Naive thymus-derived CD4-positive, alpha-beta T cell (primary cell): Measurements from ENCODE around the gene CALCOCO2. TPM values are rescaled to one million over a fixed set of nuclear protein-coding genes. Genes with fewer than 3 reads are reported as not detected.
"Not testable (repeated sequence)": the region's sequence is repeated elsewhere in the genome, so short reads cannot be mapped to it uniquely, and the experiment has no call there.

Experiments used
- ATAC-seq: fragments of 150-1000 bp; cut with Tn5 transposase; 2 replicates; pipeline ENCODE4 v1.10.0; 2021; ENCODE audit warnings: mild to moderate bottlenecking, moderate library complexity
- CTCF ChIA-PET: fragments of 350-600 bp; sonication (Branson Sonifier 250); formaldehyde crosslinking; loops from one replicate; lab custom pipeline; 2021; ENCODE audit warnings: antibody characterized with exemption; lab: Charles Lee
- POLR2A ChIA-PET: fragments of 350-600 bp; sonication (Branson Sonifier 250); formaldehyde crosslinking; loops from one replicate; lab custom pipeline; 2021; ENCODE audit warnings: antibody characterized with exemption, inconsistent platforms; lab: Charles Lee
- DNase-seq, 9 donors: peaks; one replicate each; pipeline versions ENCODE4 v3.0.0 to v3.0.0-alpha.2; 2020 to 2022; ENCODE audit warnings: mixed read lengths in 1 of 9
- H3K27ac ChIP-seq: one replicate; pipeline ENCODE4 v1.7.0; 2013; ENCODE audit warnings: mild to moderate bottlenecking, low read depth, low read length, moderate library complexity
- H3K27me3 ChIP-seq, 2 donors: one replicate each; pipeline ENCODE4 v1.7.0; 2013; ENCODE audit warnings: low read length in 2 of 2, mild to moderate bottlenecking in 2 of 2, moderate library complexity in 2 of 2; ENCODE audit not compliant: control insufficient read depth in 2 of 2, insufficient read depth in 2 of 2
- H3K36me3 ChIP-seq, 3 experiments: 1 replicate in 2 of 3; 2 replicates in 1 of 3; pipeline ENCODE4 v1.7.0; 2013; ENCODE audit warnings: low read length in 3 of 3, mild to moderate bottlenecking in 3 of 3, moderate library complexity in 1 of 3; ENCODE audit not compliant: insufficient read depth in 3 of 3, control insufficient read depth in 2 of 3
- H3K4me1 ChIP-seq, 2 donors: one replicate each; pipeline ENCODE4 v1.7.0; 2013; ENCODE audit warnings: low read length in 2 of 2, mild to moderate bottlenecking in 2 of 2, moderate library complexity in 1 of 2; ENCODE audit not compliant: control insufficient read depth in 2 of 2, insufficient read depth in 2 of 2
- H3K4me3 ChIP-seq: 2 replicates; pipeline ENCODE4 v1.7.0; 2013; ENCODE audit warnings: mild to moderate bottlenecking, low read length
- H3K9me3 ChIP-seq, 3 experiments: 1 replicate in 2 of 3; 2 replicates in 1 of 3; pipeline ENCODE4 v1.7.0; 2013; ENCODE audit warnings: low read length in 3 of 3; ENCODE audit not compliant: control insufficient read depth in 2 of 3
- H3K27ac Mint-ChIP-seq, 9 donors: one replicate each; pipeline ENCODE4 v1.8.0; 2020 to 2022; ENCODE audit warnings: mixed read lengths in 9 of 9, mild to moderate bottlenecking in 8 of 9, moderate library complexity in 5 of 9, inconsistent platforms in 2 of 9
- H3K27me3 Mint-ChIP-seq, 5 donors: one replicate each; pipeline ENCODE4 v1.8.0; 2021 to 2022; ENCODE audit warnings: mixed read lengths in 5 of 5, mild to moderate bottlenecking in 1 of 5
- H3K36me3 Mint-ChIP-seq, 5 donors: one replicate each; pipeline ENCODE4 v1.8.0; 2020 to 2022; ENCODE audit warnings: mixed read lengths in 5 of 5, mild to moderate bottlenecking in 3 of 5, inconsistent platforms in 1 of 5
- H3K4me1 Mint-ChIP-seq, 7 donors: one replicate each; pipeline ENCODE4 v1.8.0; 2020 to 2022; ENCODE audit warnings: mixed read lengths in 7 of 7, mild to moderate bottlenecking in 3 of 7, inconsistent platforms in 1 of 7
- H3K4me3 Mint-ChIP-seq, 10 donors: one replicate each; pipeline ENCODE4 v1.8.0; 2020 to 2022; ENCODE audit warnings: mild to moderate bottlenecking in 10 of 10, mixed read lengths in 10 of 10, moderate library complexity in 6 of 10, inconsistent platforms in 2 of 10
- H3K9me3 Mint-ChIP-seq, 11 donors: one replicate each; pipeline ENCODE4 v1.8.0; 2020 to 2022; ENCODE audit warnings: mixed read lengths in 11 of 11, mild to moderate bottlenecking in 4 of 11, inconsistent platforms in 1 of 11, moderate library complexity in 1 of 11
- intact Hi-C, 2 donors: fragments of 100-400 bp; cut with micrococcal nuclease; formaldehyde crosslinking; loops; one replicate each; pipeline ENCODE4 v1.15.1; 2023
- polyA plus RNA-seq, 2 donors: library from polyadenylated mRNA; unstranded; fragments of 300-500 nt; fragmentation: Illumina TruSeq; gene quantifications; one replicate each; pipeline ENCODE4 v1.2.3, GENCODE V29; 2021
- total RNA-seq, 6 experiments: library from RNA in 5 of 6; stranded (reverse) in 5 of 6; gene quantifications; 1 replicate in 5 of 6; 2 replicates in 1 of 6; pipeline ENCODE4 v1.2.3 and lab custom pipeline; 2021 to 2026

Gene CALCOCO2
- total and polyA plus RNA-seq, 7 experiments from 2014 or later = 129 to 208 (median 157) TPM

DNA sequence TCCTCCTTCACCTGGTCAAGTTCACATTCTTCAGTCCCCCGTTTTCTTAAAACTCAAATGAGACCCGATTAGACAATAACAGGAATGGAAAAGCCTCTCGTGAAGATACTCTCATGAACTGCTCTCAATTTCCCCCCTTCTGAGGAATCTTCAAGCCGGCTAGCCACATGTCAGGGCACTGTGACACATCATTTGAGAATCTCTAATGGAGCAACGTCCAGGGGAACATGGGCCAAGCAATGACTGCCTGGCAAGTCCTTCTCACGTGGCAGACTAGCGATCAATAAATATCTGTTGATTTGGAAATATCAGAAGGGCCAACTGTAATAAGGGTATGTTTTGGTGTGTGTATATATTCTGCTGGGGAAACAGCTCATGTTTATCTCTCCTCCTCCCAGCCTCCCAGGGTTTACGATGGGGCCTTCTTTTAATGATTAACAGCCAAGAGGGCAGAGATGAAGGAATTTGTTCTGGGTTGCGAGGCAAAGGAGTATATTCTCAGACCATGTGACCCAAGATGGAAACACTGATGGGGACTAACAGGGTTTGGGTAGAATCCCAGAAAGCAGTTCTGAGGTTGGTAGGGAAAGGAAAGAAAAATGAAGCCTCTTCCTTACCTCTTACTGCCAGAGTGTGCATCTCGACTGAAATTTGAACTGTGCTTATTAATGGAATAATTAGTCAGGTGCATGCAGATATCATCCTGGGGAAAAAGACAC, 35.2 kb upstream of the CALCOCO2 start:
- H3K27ac Mint-ChIP-seq = no peak overlapping the region
- H3K4me1 ChIP-seq = no peaks in the 10 kb centered on the region
- no peaks in the 10 kb centered on the region for H3K9me3 Mint-ChIP-seq
- no peak for DNase-seq
- no peak for ATAC-seq
- H3K36me3 ChIP-seq = no peaks in the 10 kb centered on the region
- peaks cover 2 to 6% of the 10 kb centered on the region in 2 donors for H3K27me3 ChIP-seq
- H3K36me3 Mint-ChIP-seq = no peaks in the 10 kb centered on the region
- ChIA-PET CTCF (interaction anchor here (1.0 to 1.3 kb wide), 2 partner anchors 10 to 83 kb away, joined by 3 to 6 read pairs; no protein-coding TSS in a partner anchor), POLR2A (no interaction called here)
- no peak overlapping the region for H3K4me3 Mint-ChIP-seq
- no peak overlapping the region for H3K4me3 ChIP-seq
- intact Hi-C loops = no loop called here
- peaks cover 0 to 20% (median 0%) of the 10 kb centered on the region in 7 donors for H3K4me1 Mint-ChIP-seq
- peaks cover 37 to 61% (median 39%) of the 10 kb centered on the region in 5 donors for H3K27me3 Mint-ChIP-seq
- H3K27ac ChIP-seq = no peak overlapping the region
- no peaks in the 10 kb centered on the region for H3K9me3 ChIP-seq

- H3K4me1 ChIP-seq, H3K27ac Mint-ChIP-seq, POLR2A ChIA-PET, DNase-seq, H3K4me3 Mint-ChIP-seq, H3K36me3 Mint-ChIP-seq, ATAC-seq, H3K27me3 ChIP-seq, H3K36me3 ChIP-seq, H3K9me3 ChIP-seq, H3K9me3 Mint-ChIP-seq, H3K4me3 ChIP-seq, H3K27ac ChIP-seq, intact Hi-C loops: not testable (repeated sequence)
- CTCF ChIA-PET = interaction anchor here (0.5 to 1.3 kb wide), 3 partner anchors 9 to 127 kb away, joined by 3 to 6 read pairs (median 3); no protein-coding TSS in a partner anchor
- H3K27me3 Mint-ChIP-seq = peaks cover 35 to 63% (median 42%) of the 10 kb centered on the region in 5 donors
- H3K4me1 Mint-ChIP-seq = peaks cover 0 to 16% (median 0%) of the 10 kb centered on the region in 7 donors
Measured at GRCh38 chr17:48796163-48796522, 34.7 kb upstream of the CALCOCO2 start.

GRCh38 chr17:48799069-48799723, 31.6 kb upstream of the CALCOCO2 start:
- CTCF ChIA-PET = interaction anchor here (1.0 to 1.7 kb wide), 3 partner anchors 16 to 86 kb away, joined by 4 to 6 read pairs (median 5); no protein-coding TSS in a partner anchor
- no peak for ATAC-seq

GRCh38 chr17:48800626-48801217, 30.1 kb upstream of the CALCOCO2 start:
- Mint-ChIP-seq H3K27ac (no peak overlapping the region), H3K36me3 (no peaks in the 10 kb centered on the region), H3K4me3 (no peak overlapping the region), H3K27me3 (peaks cover 15 to 60% (median 32%) of the 10 kb centered on the region in 5 donors), H3K4me1 (peaks cover 0 to 4% (median 0%) of the 10 kb centered on the region in 7 donors), H3K9me3 (no peaks in the 10 kb centered on the region)
- intact Hi-C loops = no loop called here
- ATAC-seq (no peak), DNase-seq (no peak)
- Histone ChIP-seq H3K27ac (no peak overlapping the region), H3K36me3 (no peaks in the 10 kb centered on the region), H3K9me3 (no peaks in the 10 kb centered on the region), H3K4me3 (no peak overlapping the region), H3K27me3 (peaks cover 2 to 7% of the 10 kb centered on the region in 2 donors), H3K4me1 (no peaks in the 10 kb centered on the region)
- CTCF ChIA-PET = interaction anchor here (1.5 kb wide), 1 partner anchor 78 kb away, joined by 7 read pairs; no protein-coding TSS in a partner anchor
- POLR2A ChIA-PET = no interaction called here

More at GRCh38 chr17:48799069-48799723, 31.6 kb upstream of the CALCOCO2 start:
- Mint-ChIP-seq H3K4me3 (no peak overlapping the region), H3K27ac (no peak overlapping the region), H3K36me3 (no peaks in the 10 kb centered on the region), H3K27me3 (peaks cover 21 to 54% (median 28%) of the 10 kb centered on the region in 5 donors), H3K4me1 (no peaks in the 10 kb centered on the region), H3K9me3 (no peaks in the 10 kb centered on the region)
- Histone ChIP-seq H3K27me3 (peaks cover 2 to 7% of the 10 kb centered on the region in 2 donors), H3K4me3 (no peak overlapping the region), H3K36me3 (no peaks in the 10 kb centered on the region), H3K9me3 (no peaks in the 10 kb centered on the region), H3K4me1 (no peaks in the 10 kb centered on the region), H3K27ac (no peak overlapping the region)
- intact Hi-C loops = no loop called here
- POLR2A ChIA-PET = no interaction called here
- no peak for DNase-seq

GRCh38 chr17:48804936-48805411, 25.9 kb upstream of the CALCOCO2 start:
- ATAC-seq (peak; percentile 94), DNase-seq (peak; percentile 34 to 74 (median 61))
- H3K36me3 Mint-ChIP-seq = no peaks in the 10 kb centered on the region
- peaks cover 0 to 4% (median 0%) of the 10 kb centered on the region in 7 donors for H3K4me1 Mint-ChIP-seq
- H3K4me3 Mint-ChIP-seq = no peak overlapping the region
- H3K9me3 Mint-ChIP-seq = no peaks in the 10 kb centered on the region
- POLR2A ChIA-PET = interaction anchor here (1.1 kb wide), 1 partner anchor 74 kb away, joined by 4 read pairs; no protein-coding TSS in a partner anchor
- CTCF ChIA-PET = interaction anchor here (0.8 to 3.4 kb wide), 13 partner anchors 9 to 1160 kb away, joined by 3 to 89 read pairs (median 3); partner anchors contain the start of gene TTLL6
- Histone ChIP-seq H3K27me3 (peaks cover 0 to 3% of the 10 kb centered on the region in 2 donors), H3K9me3 (no peaks in the 10 kb centered on the region), H3K4me1 (no peaks in the 10 kb centered on the region), H3K27ac (no peak overlapping the region), H3K36me3 (no peaks in the 10 kb centered on the region), H3K4me3 (no peak overlapping the region)
- H3K27me3 Mint-ChIP-seq = peaks cover 3 to 36% (median 13%) of the 10 kb centered on the region in 5 donors
- intact Hi-C loops = loop anchor here (1.0 to 5.0 kb wide), 5 partner anchors 74 to 778 kb away; no protein-coding TSS in a partner anchor
- peak overlapping the region in 1 of 9 donors; percentile 16 for H3K27ac Mint-ChIP-seq

GRCh38 chr17:48809182-48809581, 21.7 kb upstream of the CALCOCO2 start:
- POLR2A ChIA-PET = no interaction called here
- H3K4me3 Mint-ChIP-seq = no peak overlapping the region
- Histone ChIP-seq H3K36me3 (no peaks in the 10 kb centered on the region), H3K27me3 (no peaks in the 10 kb centered on the region), H3K4me3 (no peak overlapping the region), H3K4me1 (no peaks in the 10 kb centered on the region), H3K9me3 (no peaks in the 10 kb centered on the region), H3K27ac (no peak overlapping the region)
- no peak for DNase-seq
- peaks cover 0 to 38% (median 4%) of the 10 kb centered on the region in 5 donors for H3K27me3 Mint-ChIP-seq
- H3K36me3 Mint-ChIP-seq = no peaks in the 10 kb centered on the region
- H3K27ac Mint-ChIP-seq = no peak overlapping the region
- ATAC-seq = no peak
- CTCF ChIA-PET = interaction anchor here (1.7 kb wide), 1 partner anchor 70 kb away, joined by 5 read pairs; no protein-coding TSS in a partner anchor
- peaks cover 0 to 4% (median 0%) of the 10 kb centered on the region in 7 donors for H3K4me1 Mint-ChIP-seq
- intact Hi-C loops = loop anchor here in 1 of 2 donors (5.0 kb wide), 1 partner anchor 782 kb away; no protein-coding TSS in a partner anchor
- H3K9me3 Mint-ChIP-seq = peaks cover 0 to 2% (median 0%) of the 10 kb centered on the region in 11 donors
